NCI-H146 treated with DMSO at 0.1 percent for 48 hours (cell line): ENCODE measurements around the gene SLC16A14.

Experiments
- DNase-seq: peaks from one replicate; lab custom pipeline; 2025; ENCODE audit not compliant: unreplicated experiment; lab: John Stamatoyannopoulos, UW

Gene SLC16A14

GRCh38 chr2:230043025-230043424, 25.7 kb downstream of the SLC16A14 start:
- no peak for DNase-seq

GRCh38 chr2:230042195-230042594, 26.5 kb downstream of the SLC16A14 start:
- DNase-seq = no peak

GRCh38 chr2:230023313-230023712, 45.4 kb downstream of the SLC16A14 start:
- DNase-seq = no peak

DNA sequence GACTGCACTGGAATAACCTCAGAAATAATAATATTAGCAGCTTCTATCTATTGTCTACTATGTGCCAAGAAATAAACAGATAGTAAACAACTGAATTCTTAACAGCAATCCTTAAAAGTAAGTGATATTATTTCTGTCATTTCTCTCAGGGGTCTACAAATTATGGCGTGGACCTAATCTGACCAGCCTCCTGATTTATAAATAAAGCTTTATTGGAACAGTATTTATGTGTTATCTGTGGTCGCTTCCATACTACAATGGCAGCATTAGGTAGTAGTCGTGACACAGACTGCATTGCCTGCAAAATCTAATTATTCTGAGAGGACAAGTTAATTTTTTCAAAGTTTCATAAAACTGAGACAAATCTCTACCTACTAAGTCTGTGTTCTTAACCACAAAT, 49.0 kb downstream of the SLC16A14 start:
- DNase-seq = no peak

GRCh38 chr2:230018153-230018552, 50.6 kb downstream of the SLC16A14 start:
- no peak for DNase-seq

GRCh38 chr2:230016844-230017243, 51.9 kb downstream of the SLC16A14 start:
- no peak for DNase-seq

DNA sequence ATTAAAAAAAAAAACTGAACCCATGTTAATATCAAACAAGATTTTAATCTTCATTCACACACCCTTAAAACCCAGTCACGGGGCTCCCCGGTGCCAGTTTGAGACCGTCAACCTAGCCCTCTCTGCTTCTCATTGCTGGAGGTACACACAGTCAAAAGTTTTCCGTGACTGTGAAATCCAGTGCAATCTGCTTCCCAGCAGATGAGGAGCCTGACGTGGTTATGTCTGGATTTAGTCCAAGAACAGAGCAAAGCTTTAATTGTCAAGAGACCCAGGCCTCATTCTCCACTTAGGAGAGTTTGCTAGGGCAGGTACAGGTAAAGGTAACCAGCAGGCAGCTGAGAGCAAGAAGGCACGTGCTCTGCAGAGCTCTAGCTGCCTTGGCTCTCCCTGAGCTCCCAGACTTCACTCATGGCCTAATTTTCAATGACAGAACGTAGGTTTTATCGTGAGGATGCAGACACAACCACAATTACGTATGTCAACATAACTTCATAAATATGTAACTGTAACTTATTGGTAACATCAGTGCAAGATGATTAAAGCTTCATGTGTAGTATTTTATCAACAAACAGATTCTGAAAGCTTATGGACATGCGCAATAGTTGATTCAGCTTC, 56.3 kb downstream of the SLC16A14 start:
- no peak for DNase-seq

GRCh38 chr2:230011617-230012016, 57.1 kb downstream of the SLC16A14 start:
- DNase-seq = no peak

- no peak for DNase-seq
Measured at GRCh38 chr2:230010501-230010900, 58.2 kb downstream of the SLC16A14 start.

DNA sequence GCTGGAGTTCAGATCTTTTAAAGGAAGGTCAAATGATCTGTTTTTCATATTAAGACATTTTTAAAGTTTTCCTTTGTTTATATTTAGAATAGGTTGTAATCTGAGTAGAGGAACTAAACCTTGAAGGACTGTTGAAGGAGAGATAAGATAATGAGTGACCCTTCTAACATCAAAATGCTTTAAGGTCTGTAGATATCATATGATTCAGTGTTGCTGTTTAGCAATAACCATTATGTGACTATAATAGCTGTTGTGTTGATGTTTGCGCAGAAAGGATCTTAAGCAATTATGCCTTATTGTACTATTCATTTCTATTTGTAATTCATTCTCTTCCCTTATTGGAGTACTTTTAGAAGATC, 60.0 kb downstream of the SLC16A14 start:
- no peak for DNase-seq

- peak; percentile 5 for DNase-seq
Measured at GRCh38 chr2:230007931-230008707, 60.6 kb downstream of the SLC16A14 start.

- DNase-seq = no peak
Measured at GRCh38 chr2:230000118-230000841, 68.4 kb downstream of the SLC16A14 start.

DNA sequence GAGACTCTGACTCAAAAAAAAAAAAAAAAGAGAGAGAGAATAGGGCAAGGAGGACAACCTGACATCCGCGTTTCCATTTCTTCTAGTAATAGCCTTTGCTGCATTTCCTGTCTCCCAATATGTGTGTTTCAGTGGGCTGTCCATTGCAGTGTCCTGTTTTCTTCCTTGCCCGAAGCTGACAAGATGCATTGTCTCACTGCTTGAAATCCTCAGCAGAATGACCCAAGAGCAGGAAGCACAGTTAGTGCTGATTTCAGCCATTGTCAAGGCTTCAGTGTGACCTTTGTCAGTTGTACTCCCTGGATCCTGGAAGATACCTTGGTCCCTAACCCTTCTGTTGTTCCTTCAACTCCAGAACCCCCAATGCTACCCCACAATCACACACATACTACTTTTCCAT, 71.2 kb downstream of the SLC16A14 start:
- DNase-seq = no peak

GRCh38 chr2:229996320-229996719, 72.4 kb downstream of the SLC16A14 start:
- DNase-seq = no peak

- no peak for DNase-seq
Measured at GRCh38 chr2:229993236-229993635, 75.5 kb downstream of the SLC16A14 start.
